Adrenal gland (tissue), 12 donors: ENCODE data around the gene CTU2. TPM values are rescaled to one million over a fixed set of nuclear protein-coding genes. Genes with fewer than 3 reads are reported as not detected.

Source experiments
- DNase-seq, 7 donors: peaks; one replicate each; pipeline ENCODE4 v3.0.0-alpha.2; 2019 to 2020
- H3K27ac ChIP-seq, 5 donors: fragments of 200-600 bp; sonication (generic) in 4 of 5; 1 replicate in 3 of 5; 2 replicates in 2 of 5; pipeline versions ENCODE4 v1.5.1 to v1.8.0; 2016 to 2020; ENCODE audit warnings: mild to moderate bottlenecking in 1 of 5
- H3K27me3 ChIP-seq: fragments of 200-600 bp; 2 replicates; pipeline ENCODE4 v1.8.0; 2021
- H3K36me3 ChIP-seq, 2 donors: fragments of 200-600 bp; replicated peaks in 1 of 2; 1 replicate in 1 of 2; 2 replicates in 1 of 2; pipeline versions ENCODE4 v1.5.1 to v1.8.0; 2018 to 2022
- H3K4me1 ChIP-seq, 2 donors: fragments of 200-600 bp; replicated peaks in 1 of 2; 1 replicate in 1 of 2; 2 replicates in 1 of 2; pipeline versions ENCODE4 v1.5.1 to v1.8.0; 2018 to 2021
- H3K4me3 ChIP-seq, 4 donors: fragments of 200-600 bp; sonication (generic) in 3 of 4; one replicate each; pipeline ENCODE4 v1.5.1; 2016 to 2018
- H3K9me3 ChIP-seq, 3 donors: fragments of 200-600 bp; sonication (generic) in 1 of 3; replicated peaks in 1 of 3; 1 replicate in 2 of 3; 2 replicates in 1 of 3; pipeline versions ENCODE4 v1.5.1 to v1.8.0; 2016 to 2021
- CTCF ChIP-seq, 6 experiments: fragments of 450-650 bp in 4 of 6; fragments of 200-600 bp in 2 of 6; sonication (generic) in 1 of 6; IDR thresholded peaks; 1 replicate in 5 of 6; 2 replicates in 1 of 6; pipeline versions ENCODE4 v1.5.1 to v1.8.0; 2016 to 2021; ENCODE audit warnings: antibody characterized with exemption in 6 of 6, mild to moderate bottlenecking in 2 of 6, moderate library complexity in 1 of 6
- POLR2A ChIP-seq, 2 donors: fragments of 450-650 bp; IDR thresholded peaks; one replicate each; pipeline ENCODE4 v1.6.1; 2017; ENCODE audit warnings: antibody characterized with exemption in 2 of 2, mild to moderate bottlenecking in 2 of 2, moderate library complexity in 1 of 2
- WGBS, 4 donors: extraction: QIAGEN DNeasy Blood & Tissue Kit in 2 of 4; methylation state at CpG; one replicate each; pipeline versions ENCODE4 v1.1.5 to v1.1.7; 2013 to 2017; 5-methylcytosine and 5-hydroxymethylcytosine counted together
- intact Hi-C, 2 donors: fragments of 100-400 bp; cut with DNase I; formaldehyde crosslinking; loops; one replicate each; pipeline versions ENCODE4 v1.14.1 to v1.15.0; 2022 to 2023
- polyA plus RNA-seq, 3 donors: library from polyadenylated mRNA; stranded (reverse); fragments of 200-250 nt in 2 of 3; fragments of 350-450 nt in 1 of 3; fragmentation: Illumina TruSeq in 1 of 3; extraction: RNeasy Lipid Tissue Mini Kit (QIAGEN cat#74804) in 1 of 3; gene quantifications; one replicate each; pipeline ENCODE4 v1.2.3, GENCODE V29; 2013 to 2014
- total RNA-seq, 9 donors: library from RNA; depleted of rRNA in 4 of 9; stranded (reverse); fragments of >200 nt in 4 of 9; fragments of 120-200 nt in 1 of 9; fragmentation: NEBNext Ultra II Directional in 1 of 9; extraction: Animal tissue kit (Norgen Biotek cat#: 25700) in 1 of 9; gene quantifications; one replicate each; pipeline versions ENCODE4 v1.1.0 to v1.2.4, GENCODE V29; 2013 to 2023
- donor health status: healthy with polysubstance abuse.
- donor health status: Bipolar disorder and iron deficiency.
- donor health status: DM: yes; HTN: yes; CAD: no.
- donor health status: DM: no; HTN: no; CAD: no.
- donor health status: DM: no; HTN: no; CAD: no.
- donor health status: DM: yes; HTN: yes; CAD: no.

The CTU2 gene
- total and polyA plus RNA-seq, 12 donors: 3.6 to 43.8 (median 14.0) TPM

- TF ChIP-seq POLR2A (IDR thresholded peaks at IDR 0.05): no peak
- TF ChIP-seq CTCF (IDR thresholded peaks at IDR 0.05): no peak
- H3K36me3 ChIP-seq: no peaks in the 10 kb centered on the region
- intact Hi-C loops: no loop called here
- no peak for DNase-seq
- H3K27ac ChIP-seq: no peak overlapping the region
- 85 to 95% (median 89%) methylated on average over 6 to 13 of the region's 13 CpGs for WGBS, 4 donors
- H3K4me1 ChIP-seq: peaks cover 0 to under 1% of the 10 kb centered on the region in 2 donors
- H3K4me3 ChIP-seq: no peak overlapping the region
- H3K27me3 ChIP-seq: no peaks in the 10 kb centered on the region
- H3K9me3 ChIP-seq: no peaks in the 10 kb centered on the region
Measured at GRCh38 chr16:88758227-88758943, 52.1 kb downstream of the CTU2 start.

GRCh38 chr16:88758944-88759244, 52.6 kb downstream of the CTU2 start:
- H3K27ac ChIP-seq: peak overlapping the region in 2 of 5 donors; percentile 30 to 52
- no peak for TF ChIP-seq CTCF (IDR thresholded peaks at IDR 0.05)
- TF ChIP-seq POLR2A (IDR thresholded peaks at IDR 0.05): no peak
- no peaks in the 10 kb centered on the region for H3K36me3 ChIP-seq
- no peaks in the 10 kb centered on the region for H3K27me3 ChIP-seq
- no peak for DNase-seq
- H3K4me3 ChIP-seq: no peak overlapping the region
- H3K9me3 ChIP-seq: no peaks in the 10 kb centered on the region
- whole genome bisulfite sequencing, 4 donors: 73 to 85% (median 84%) methylated on average over 6 of the region's 6 CpGs
- peaks cover 0 to 5% of the 10 kb centered on the region in 2 donors for H3K4me1 ChIP-seq
- intact Hi-C loops: no loop called here

GRCh38 chr16:88759245-88759975, 53.1 kb downstream of the CTU2 start:
- TF ChIP-seq POLR2A (IDR thresholded peaks at IDR 0.05) (no peak), CTCF (IDR thresholded peaks at IDR 0.05) (no peak)
- peak in 4 of 7 donors; percentile 23 to 65 (median 53) for DNase-seq
- Histone ChIP-seq H3K4me3 (no peak overlapping the region), H3K27ac (peak overlapping the region in 2 of 5 donors; percentile 30 to 52), H3K4me1 (peaks cover 0 to 5% of the 10 kb centered on the region in 2 donors), H3K9me3 (no peaks in the 10 kb centered on the region), H3K36me3 (no peaks in the 10 kb centered on the region), H3K27me3 (no peaks in the 10 kb centered on the region)
- intact Hi-C loops: no loop called here
- 59 to 78% (median 73%) methylated on average over 6 to 26 of the region's 26 CpGs for WGBS, 4 donors

- Histone ChIP-seq H3K4me3 (no peak overlapping the region), H3K36me3 (no peaks in the 10 kb centered on the region), H3K27ac (peak overlapping the region in 1 of 5 donors; percentile 52), H3K4me1 (peaks cover 0 to 5% of the 10 kb centered on the region in 2 donors), H3K9me3 (no peaks in the 10 kb centered on the region), H3K27me3 (no peaks in the 10 kb centered on the region)
- no peak for TF ChIP-seq CTCF (IDR thresholded peaks at IDR 0.05)
- TF ChIP-seq POLR2A (IDR thresholded peaks at IDR 0.05): no peak
- intact Hi-C loops: no loop called here
- no peak for DNase-seq
- 92 to 97% (median 94%) methylated on average over 11 to 22 of the region's 22 CpGs for WGBS, 4 donors
Measured at GRCh38 chr16:88759976-88760350, 53.7 kb downstream of the CTU2 start.
